ENCODE measurements around the gene RBM24.
A peak's percentile ranks its signal among the peaks of the same experiment; 100 is the strongest.

Gene RBM24

DNA sequence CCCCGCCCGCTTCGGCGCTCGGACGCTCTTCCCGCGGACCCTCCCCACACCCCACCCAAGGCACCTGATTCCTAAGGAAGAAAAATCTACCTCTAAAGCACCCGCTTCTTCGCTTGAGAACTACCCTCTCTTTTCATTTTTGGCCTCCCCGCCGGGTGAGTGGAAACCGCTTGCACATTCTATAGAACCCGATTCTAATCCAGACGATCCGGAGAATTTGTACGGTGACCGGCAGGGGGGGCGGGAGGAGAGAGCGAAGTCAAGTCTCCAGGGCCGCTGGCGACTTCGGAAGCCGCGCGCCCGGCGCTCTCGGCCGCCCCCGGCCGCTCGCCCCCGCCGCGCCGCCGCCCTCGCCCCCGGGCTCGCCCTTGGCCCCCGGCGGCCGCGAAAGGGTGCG, at the start of gene RBM24:
Gene RBM24 (plus strand): TSS at position 262 of the 397 bp plus-strand sequence. CDS start 221 bp downstream, outside the sequence.
- peak; percentile 27 for DNase-seq (ENCODE audit: low read depth)

DNA sequence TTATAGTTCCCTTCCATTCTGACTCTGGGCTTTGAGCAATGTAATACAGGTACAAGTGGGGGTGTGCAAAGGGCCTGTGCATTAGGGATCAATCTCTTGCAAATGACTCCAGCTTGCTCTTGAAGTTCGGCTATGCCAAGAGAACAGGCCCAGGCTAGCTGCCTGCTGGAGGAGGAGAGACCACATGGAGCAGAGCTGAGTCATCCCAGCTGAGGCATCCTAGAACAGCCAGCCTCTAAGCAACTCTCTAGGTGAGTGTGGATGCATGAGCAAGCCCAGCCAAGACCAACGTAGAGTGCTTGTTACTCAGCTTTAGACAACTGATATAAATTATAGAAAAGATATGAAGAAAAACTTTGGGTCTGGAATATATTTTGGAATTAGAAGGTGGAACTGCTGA, 47.6 kb upstream of the RBM24 start:
- DNase-seq (ENCODE audit: low read depth), result no peak

DNA sequence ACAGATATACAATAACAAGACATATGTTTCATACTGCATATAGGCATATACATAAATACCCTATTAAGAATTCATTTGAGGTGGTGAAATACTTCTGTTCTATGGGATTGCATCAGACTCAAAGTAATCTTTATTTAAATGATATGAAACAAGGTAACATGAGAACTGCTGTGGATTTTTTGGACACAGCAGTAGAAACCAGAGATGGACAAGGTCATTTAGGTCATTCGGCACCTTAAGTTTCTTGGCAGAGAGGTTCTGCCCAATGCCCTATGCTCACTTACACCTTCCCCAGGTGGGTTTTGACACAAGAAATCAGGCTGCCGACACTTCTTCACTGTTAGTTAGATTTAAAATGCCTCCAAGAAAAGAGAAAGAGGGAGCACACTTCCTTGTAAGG, 43.9 kb upstream of the RBM24 start:
- no peak for DNase-seq (ENCODE audit: low read depth)

DNA sequence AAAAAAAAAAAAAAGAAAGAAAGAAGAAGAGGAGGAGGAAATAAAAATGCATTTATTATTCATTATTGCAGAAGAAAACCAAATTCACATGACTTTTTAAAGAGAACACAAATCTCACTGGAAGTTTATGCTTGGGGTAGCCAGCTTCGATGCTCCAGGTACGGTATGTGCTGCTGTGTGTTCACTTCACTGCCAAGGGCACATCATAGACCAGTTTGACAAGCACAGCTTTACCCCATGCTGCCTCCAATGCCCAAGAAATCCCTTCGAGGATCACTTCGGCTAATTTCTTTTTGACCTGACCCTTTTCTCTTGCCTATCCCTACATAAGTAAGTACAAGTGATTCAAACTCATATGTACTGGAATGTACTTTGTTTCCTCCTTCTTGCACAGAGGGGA, 41.9 kb upstream of the RBM24 start:
- no peak for DNase-seq (ENCODE audit: low read depth)

DNA sequence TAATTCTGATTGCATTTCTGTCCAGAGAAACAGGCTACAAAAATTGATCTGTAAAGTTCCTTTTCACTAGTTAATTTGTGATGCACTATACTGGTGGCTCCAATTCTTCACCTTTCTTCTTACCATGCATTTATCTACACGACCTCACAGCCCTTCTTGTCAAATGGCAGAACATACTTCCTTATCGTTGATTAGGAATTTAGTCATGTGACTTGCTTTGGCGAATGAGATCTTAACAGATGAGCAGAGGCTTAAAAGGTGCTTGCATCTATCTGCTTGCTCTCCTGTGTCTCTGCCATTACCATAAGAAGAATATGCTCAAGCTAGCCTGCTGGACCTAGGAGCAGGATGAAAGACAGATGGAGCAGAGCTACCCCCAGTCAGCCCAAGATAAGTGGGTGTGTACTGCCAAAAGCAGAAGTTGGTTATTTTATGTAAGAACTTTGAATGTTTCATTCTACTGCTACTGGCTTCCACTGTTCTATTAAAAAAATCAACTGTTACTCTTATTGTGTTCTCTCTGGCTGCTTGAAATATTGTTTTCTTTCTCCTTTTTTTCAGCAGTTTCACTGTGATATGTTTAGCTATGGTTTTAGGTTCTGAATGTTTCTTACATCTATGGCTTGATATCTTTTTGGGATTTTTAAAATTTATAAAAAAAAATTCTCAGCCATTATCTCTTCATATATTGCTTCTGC, 40.2 kb upstream of the RBM24 start:
- no peak for DNase-seq (ENCODE audit: low read depth)

DNA sequence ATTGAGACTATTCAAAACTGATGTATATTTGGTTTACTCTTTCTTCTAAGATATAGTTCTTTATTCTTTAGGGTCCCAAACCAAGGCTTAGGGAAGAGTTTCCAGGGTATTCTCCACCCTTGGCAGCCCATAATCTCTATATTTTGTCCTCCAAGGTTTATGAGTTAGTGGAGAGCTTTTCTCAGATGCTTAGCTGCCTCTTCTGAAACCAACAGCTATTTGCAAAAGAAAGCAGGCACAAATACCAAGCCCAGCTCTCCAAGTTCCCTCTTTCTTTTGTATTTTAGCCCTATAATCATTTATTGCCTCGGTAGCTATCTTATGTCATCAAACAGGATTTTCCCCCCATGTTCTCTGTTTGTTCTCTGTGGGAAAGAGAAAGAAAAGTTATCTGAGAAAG, 39.1 kb upstream of the RBM24 start:
- DNase-seq (ENCODE audit: low read depth), result no peak

DNA sequence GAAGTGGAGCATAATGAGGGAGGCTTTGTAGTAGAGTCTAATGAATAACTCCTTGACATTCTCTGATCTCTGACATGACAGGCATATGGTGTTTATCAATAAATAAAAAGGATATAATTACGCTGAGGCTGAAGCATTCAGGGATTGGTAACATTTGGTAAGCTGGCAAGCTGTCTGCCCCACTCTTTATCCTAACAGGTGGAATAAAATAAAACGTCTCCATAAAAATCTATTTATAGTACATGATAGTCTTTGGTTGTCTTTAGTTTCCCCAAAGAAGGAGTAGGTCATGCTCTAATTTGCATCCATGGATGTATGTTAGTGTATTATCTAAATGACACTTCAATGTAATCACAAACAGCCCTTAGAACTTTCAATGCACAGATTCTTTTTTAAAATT, 30.9 kb upstream of the RBM24 start:
- no peak for DNase-seq (ENCODE audit: low read depth)

DNA sequence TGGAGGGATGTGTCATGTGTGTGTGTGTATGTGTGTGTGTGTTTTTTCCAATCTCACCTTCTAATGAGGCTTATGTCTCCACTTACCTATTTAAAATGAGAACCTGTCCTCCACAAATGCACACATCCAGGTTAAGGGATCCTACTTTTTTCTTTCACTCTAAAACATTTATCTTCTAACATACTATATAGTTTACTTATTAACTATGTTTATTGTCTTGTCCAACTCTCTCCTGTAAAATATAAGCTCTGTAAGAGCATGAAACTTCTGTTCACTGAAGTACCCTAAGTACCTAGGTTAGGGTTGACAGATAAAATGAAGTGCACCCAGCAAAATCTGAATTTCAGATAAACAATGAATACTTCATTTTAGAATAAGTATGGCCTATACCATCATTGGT, 29.2 kb upstream of the RBM24 start:
- no peak for DNase-seq (ENCODE audit: low read depth)

DNA sequence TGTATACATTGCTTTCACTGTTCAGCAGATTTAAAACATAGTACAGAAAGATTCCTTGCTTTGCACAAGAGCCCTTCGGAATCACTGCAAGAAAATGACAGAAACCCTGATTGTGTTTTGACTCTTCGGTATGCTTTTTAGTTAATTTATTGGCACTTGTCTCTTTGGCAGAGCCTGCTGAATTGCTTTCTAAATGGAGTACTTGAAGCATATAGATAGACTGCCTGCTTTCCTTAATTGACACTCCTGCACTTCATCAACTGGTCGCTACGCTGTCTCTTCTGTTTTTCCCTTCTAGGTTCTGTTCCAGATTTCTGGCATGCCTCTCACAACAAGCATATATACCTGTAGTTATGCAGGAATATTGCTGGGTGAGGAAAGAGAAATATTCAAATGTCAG, 22.4 kb upstream of the RBM24 start:
- no peak for DNase-seq (ENCODE audit: low read depth)

DNA sequence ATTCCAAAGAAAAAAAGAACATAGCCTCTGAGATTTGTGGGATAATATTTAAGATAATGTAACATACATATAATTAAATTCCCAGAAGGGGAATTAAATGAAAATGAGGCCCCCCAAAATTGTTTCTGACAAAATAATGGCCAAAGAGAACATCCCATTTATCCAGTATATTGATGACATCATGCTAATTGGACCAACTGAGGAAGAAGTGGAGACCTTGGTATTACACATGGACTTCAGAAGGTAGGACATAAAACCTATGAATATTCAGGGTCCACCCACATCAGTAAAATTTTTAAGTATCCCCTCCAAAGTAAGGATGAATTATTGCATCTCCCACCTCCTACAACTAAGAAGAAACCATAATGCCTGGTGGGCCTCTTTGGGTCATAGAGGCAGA, 15.6 kb upstream of the RBM24 start:
- DNase-seq (ENCODE audit: low read depth), result no peak

DNA sequence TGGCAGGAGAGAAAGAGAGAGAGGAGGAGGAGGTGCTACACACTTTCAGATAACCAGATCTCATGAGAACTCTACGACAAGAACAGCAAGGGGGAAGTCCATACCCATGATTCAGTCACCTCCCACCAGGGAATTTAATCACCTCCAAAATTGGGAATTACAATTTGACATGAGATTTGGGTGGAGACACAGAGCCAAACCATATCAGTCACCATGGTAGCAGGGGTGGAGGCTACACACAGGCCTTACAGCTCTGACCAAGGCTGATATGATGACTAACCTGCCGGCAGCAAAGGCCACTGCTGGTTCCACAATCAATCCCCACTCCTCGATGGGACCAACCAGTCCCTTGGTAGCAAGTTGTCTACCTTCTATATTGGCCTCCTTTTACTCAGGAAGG, 13.6 kb upstream of the RBM24 start:
- no peak for DNase-seq (ENCODE audit: low read depth)

DNA sequence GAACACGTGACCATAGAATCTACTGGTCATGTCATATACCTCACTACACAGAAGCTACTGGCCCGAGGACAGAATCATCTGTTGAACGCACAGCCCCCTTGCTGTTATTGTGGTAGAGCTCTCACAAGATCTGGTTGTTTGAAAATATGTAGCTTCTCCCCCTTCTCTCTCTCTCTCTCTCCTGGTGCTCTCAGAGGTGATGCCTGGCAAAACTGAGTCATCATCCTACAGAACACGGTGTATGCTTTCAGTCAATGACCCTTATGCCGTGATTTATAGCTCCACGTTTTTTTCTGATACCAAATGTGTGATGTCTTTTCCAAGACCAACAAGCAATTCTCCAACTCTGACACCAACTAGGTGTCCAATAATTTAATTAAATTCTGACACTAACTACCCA, 13.0 kb upstream of the RBM24 start:
- no peak for DNase-seq (ENCODE audit: low read depth)

DNA sequence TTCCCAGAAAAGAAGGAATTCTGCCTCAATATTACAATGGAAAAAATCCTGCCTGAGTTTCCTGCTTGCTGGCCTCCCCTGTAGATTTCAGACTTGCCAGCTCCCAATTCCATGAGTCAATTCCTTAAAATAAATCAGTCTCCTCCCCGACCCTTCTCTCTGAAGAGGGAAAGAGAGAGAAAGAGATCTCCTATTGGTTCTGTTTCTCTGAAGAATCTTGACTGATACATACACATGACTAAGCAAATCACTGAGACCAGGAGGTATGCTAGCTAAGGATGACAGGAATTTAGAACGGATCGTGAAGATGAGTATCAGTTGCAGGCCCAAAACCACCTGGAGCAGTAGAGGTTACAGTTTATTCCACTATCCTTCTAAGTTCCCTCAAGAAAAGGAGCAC, 11.3 kb upstream of the RBM24 start:
- DNase-seq (ENCODE audit: low read depth), result no peak

DNA sequence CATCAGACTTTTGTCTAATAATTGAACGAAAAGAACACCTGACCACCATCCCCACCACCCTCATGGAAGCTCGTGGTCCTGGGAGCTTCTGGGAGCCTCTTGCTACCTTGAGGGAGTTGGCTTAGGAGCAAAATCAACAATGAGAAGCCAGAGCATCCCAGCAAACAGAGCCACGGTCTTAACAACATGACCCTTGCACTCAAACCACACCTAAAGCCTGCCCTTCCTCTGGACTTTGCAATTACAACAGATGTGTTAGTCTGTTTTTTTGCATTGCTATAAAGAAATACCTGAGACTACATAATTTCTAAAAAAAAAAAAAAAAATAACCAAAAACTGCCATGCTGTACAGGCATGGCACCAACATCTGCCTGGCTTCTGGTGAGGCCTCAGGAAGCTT, 9.5 kb upstream of the RBM24 start:
- DNase-seq (ENCODE audit: low read depth), result no peak

DNA sequence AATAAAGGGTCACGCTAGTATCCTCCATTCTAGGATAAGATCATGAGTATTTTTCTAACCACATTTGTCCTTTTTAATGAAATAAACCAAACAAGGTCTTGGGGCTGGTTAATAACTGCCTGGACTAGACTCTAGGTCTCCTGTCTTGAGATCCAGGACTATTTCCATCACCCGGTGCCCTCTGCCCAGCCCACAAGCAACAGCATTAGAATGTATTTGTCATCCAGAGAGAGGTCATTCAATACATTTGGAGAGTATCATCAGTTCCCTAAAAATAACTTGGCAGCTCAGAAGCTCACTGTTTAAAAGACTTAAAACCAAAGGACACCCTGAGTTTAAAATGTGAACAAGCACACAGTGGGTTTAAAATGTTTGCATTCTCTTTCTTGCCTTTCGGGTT, 4.4 kb upstream of the RBM24 start:
- no peak for DNase-seq (ENCODE audit: low read depth)

DNA sequence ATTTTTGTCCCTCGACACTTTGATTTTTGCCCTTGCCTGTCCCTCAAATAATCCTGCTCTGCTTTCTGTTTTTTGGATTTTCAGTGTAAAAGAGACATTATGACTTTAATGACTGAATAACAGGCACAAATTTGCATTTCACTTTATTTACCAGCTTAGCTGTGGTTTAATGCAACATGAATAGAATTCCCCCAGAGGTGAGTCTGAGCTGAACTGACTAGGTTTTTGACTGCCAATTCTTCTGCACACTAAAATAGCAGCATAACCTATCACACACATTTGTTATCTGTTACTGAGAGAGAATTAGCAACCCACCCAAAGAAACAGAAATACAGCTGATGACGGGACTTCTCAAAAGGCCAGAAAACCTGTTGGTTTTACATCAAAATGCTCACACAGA, 3.9 kb upstream of the RBM24 start:
- DNase-seq (ENCODE audit: low read depth), result no peak

DNA sequence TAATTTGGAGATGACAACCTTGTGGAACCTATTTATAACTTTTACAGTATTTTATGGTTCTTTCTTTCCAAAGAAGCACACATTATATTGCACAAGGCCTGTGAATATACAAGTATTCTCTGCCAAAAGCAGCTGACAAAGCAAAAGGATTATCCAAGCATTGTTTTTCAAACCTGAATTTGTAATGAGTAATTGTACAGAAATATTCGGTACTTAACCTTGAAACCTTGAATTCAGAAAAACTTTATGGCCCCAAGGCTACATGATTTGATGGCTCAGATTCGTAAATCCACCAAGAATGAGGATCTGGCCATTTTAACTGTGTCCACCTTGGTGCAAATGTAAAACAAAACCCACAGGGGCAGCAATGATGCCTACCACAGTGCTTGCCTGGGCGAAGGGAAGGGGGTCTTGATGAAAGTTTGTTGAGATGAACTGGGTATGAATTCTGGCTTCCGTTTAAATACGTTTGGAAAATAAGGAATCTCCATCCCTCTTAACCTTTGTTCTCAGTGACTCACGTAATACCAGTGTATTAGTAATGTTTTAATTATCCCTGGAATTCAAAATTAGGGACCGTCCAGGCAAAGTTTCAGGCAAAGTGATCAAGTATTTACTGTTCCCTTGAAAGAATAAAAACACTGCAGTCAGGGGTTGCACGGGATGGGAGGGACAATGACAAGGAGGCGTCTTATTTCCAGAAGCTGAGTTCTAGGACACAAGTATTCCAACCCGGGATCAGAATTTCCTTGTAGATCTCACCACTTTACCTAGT, 2.7 kb upstream of the RBM24 start:
- DNase-seq (ENCODE audit: low read depth), result no peak

DNA sequence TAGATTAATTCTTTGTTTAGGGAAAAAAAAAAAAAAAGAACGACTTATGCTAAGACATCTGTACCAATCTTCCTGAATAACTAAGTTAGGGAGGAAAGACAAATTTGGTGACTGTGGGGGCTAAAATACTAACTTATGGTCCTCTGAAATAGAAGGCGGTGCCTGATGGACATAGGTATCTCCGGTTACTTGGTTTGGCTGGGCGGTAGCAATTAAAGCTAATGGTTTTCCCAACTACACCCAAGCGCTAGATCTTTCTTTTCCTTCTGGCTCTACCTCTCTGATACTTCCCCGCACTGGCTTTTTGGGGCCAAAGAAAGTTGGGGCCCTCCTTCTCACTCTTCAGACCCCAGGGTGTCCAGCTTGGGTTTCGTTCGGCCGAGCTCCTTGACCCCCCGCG, 1.0 kb upstream of the RBM24 start:
- DNase-seq (ENCODE audit: low read depth), result no peak

DNA sequence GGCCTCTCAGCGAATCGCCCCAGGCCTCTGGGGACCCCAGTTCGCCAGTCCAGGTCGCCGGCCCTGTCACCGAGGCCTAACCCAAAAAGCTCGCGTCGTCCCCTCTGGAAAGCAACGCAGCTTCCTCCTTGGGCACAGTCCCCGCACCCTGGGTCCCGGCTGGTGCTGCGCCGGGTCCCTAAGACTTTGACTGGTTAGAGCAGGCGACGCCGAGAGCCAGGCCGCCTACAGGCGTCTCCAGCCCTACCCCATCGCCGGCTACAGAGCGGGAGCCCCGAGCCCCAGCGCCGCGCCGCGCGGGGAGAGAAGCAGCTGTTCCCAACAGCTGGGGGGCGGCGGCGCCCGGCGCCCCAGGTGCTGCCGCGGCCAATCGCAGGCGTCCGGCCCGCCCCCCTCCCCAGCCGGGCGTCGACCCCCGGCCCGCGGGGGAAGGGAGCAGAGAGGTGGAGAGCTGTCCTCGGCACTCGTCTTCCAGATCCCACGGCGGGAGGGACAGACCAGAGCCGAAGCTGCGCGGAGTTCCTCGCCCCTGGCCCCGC, 540 bp upstream of the RBM24 start:
- peak; percentile 6 for DNase-seq (ENCODE audit: low read depth)

DNA sequence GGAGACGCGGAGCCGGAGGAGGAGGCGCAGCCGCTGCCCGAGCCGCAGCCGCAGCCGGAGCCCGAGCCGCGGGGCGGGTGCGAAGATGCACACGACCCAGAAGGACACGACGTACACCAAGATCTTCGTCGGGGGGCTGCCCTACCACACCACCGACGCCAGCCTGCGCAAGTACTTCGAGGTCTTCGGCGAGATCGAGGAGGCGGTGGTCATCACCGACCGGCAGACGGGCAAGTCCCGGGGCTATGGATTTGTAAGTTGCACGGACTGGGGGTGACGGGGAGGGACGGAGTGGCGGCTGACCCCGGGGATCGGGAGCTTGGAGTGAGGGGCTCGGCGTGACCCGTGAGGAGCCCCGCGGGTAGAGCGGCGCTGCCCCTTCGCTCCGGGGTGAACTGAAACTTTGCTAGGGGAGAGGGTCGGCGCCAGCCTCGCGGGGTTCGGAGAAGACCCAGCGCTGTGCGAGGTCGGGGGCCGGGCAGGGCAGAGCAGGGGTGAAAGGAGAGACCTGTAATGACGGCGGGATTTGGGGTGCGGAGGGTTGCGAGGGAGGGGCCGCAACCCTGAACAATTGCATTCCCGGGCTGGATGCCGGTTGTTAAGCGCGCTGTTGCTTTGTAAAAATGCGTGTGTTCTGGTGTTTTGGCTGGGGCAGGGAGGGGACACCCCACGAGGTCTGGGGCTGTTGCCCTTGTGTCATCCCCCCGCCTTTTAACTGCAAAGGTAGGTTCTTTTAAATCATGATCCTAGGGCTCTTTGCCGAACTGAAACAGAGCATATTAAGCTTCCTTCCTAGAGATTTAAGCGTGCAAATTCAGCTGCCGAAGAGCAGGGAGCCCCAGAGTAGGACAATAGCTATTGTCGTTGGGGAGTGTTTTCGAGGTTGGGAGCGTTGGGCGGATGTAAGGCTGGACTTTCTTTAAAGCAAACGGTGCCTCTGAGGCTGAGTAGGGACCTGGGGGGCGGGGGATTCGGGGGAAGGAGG, 628 bp downstream of the RBM24 start:
- DNase-seq (ENCODE audit: low read depth), result no peak

DNA sequence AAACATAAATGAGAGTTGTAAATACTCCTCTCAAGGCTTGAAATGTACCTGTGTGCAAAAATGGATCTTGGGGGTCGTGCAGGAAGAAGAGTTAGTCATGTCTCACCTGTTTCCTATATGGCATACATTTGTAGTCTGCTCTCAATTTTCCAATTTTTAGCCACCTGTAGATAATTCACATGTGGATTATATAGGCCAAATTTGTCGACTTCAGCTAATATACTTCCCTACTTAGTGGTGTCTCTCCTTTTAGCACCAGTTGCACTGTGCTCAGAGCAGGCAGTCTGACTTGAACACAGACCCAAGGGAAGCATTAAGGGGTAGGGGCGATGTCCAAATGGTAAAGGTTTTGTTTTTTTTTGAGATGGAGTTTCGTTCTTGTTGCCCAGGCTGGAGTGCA, 1.9 kb downstream of the RBM24 start:
- DNase-seq (ENCODE audit: low read depth), result no peak

DNA sequence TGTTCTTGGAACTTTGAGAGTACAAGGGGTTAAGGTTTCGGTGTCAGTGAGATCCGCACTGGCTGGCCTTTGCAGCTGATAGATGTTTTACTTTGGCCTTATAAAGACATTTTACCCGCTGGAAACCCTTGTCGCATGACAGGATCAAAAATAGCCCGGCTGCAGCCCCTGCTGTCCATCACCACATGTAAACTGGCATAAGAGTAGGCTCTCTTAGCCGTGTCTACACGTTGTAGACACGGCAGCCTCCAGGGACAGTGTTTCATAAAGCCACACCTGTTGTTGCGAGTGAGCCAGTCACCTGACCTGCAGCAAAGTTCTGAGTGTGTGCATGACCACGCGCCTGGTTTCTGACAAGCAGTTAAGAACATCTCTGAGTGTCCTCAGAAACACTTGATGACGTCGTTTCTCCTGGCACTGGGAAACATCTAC, 8.5 kb downstream of the RBM24 start:
- no peak for DNase-seq (ENCODE audit: low read depth)
